Suprapubic skin (tissue), 4 donors: Measurements from ENCODE around the gene USP7. TPM values are rescaled to one million over a fixed set of nuclear protein-coding genes. Genes with fewer than 3 reads are reported as not detected.
A peak's percentile ranks its signal among the peaks of the same experiment; 100 is the strongest.

Experiments
- DNase-seq, 2 donors: peaks; one replicate each; pipeline ENCODE4 v3.0.0-alpha.2; 2019; ENCODE audit warnings: low spot score in 2 of 2
- H3K27ac ChIP-seq: fragments of 200-600 bp; sonication (generic); one replicate; pipeline ENCODE4 v1.5.1; 2019
- H3K27me3 ChIP-seq: fragments of 200-600 bp; sonication (generic); one replicate; pipeline ENCODE4 v1.5.1; 2019
- H3K36me3 ChIP-seq: fragments of 200-600 bp; sonication (generic); one replicate; pipeline ENCODE4 v1.5.1; 2019
- H3K4me1 ChIP-seq: fragments of 200-600 bp; sonication (generic); one replicate; pipeline ENCODE4 v1.5.1; 2019
- H3K4me3 ChIP-seq: fragments of 200-600 bp; sonication (generic); one replicate; pipeline ENCODE4 v1.5.1; 2019; ENCODE audit warnings: mild to moderate bottlenecking
- H3K9me3 ChIP-seq: fragments of 200-600 bp; sonication (generic); one replicate; pipeline ENCODE4 v1.5.1; 2019
- CTCF ChIP-seq, 2 donors: fragments of 200-600 bp in 1 of 2; fragments of 450-650 bp in 1 of 2; sonication (generic) in 1 of 2; IDR thresholded peaks; one replicate each; pipeline ENCODE4 v1.5.1; 2016 to 2019; ENCODE audit warnings: antibody characterized with exemption in 2 of 2, mild to moderate bottlenecking in 1 of 2, moderate library complexity in 1 of 2
- EP300 ChIP-seq: sonication (generic); formaldehyde crosslinking; IDR thresholded peaks from one replicate; pipeline ENCODE4 v1.6.1; 2017; ENCODE audit warnings: antibody characterized with exemption
- POLR2A ChIP-seq, 2 donors: fragments of 450-650 bp; IDR thresholded peaks; one replicate each; pipeline ENCODE4 v1.6.1; 2017; ENCODE audit warnings: antibody characterized with exemption in 2 of 2, mild to moderate bottlenecking in 2 of 2, moderate library complexity in 2 of 2
- POLR2AphosphoS5 ChIP-seq, 3 donors: sonication (generic); formaldehyde crosslinking; IDR thresholded peaks; one replicate each; pipeline ENCODE4 v1.6.1; 2017; ENCODE audit warnings: antibody characterized with exemption in 3 of 3
- whole genome bisulfite sequencing: methylation state at CpG from one replicate; pipeline ENCODE4 v1.1.5; 2018; 5-methylcytosine and 5-hydroxymethylcytosine counted together
- total RNA-seq, 4 donors: library from RNA; depleted of rRNA; stranded (reverse); fragments of >200 nt; gene quantifications; one replicate each; pipeline ENCODE4 v1.1.0, GENCODE V29; 2016

USP7 gene
- total RNA-seq, 4 donors from 2014 or later, result 94.7 to 135 (median 119) TPM

GRCh38 chr16:8885674-8886592 is 77.8 kb downstream of the USP7 start:
- Histone ChIP-seq H3K4me1 (peaks cover 18% of the 10 kb centered on the region), H3K36me3 (peaks cover 17% of the 10 kb centered on the region), H3K4me3 (no peak overlapping the region), H3K27me3 (peaks cover 6% of the 10 kb centered on the region), H3K9me3 (no peaks in the 10 kb centered on the region), H3K27ac (no peak overlapping the region)
- TF ChIP-seq EP300 (no peak), POLR2AphosphoS5 (IDR thresholded peaks at IDR 0.05) (no peak), CTCF (IDR thresholded peaks at IDR 0.05) (no peak), POLR2A (IDR thresholded peaks at IDR 0.05) (no peak)
- DNase-seq, result peak in 1 of 2 donors; percentile 59
- WGBS, result 10% methylated on average over 16 of the region's 20 CpGs

GRCh38 chr16:8882725-8883377 is 80.9 kb downstream of the USP7 start:
- no peaks in the 10 kb centered on the region for H3K9me3 ChIP-seq
- WGBS, result 90% methylated on average over 17 of the region's 17 CpGs
- no peak for DNase-seq
- H3K4me1 ChIP-seq, result peaks cover 30% of the 10 kb centered on the region
- no peak overlapping the region for H3K27ac ChIP-seq
- no peaks in the 10 kb centered on the region for H3K36me3 ChIP-seq
- H3K27me3 ChIP-seq, result peaks cover 6% of the 10 kb centered on the region
- no peak overlapping the region for H3K4me3 ChIP-seq
- no peak for TF ChIP-seq POLR2A (IDR thresholded peaks at IDR 0.05)
- no peak for TF ChIP-seq EP300
- no peak for TF ChIP-seq POLR2AphosphoS5 (IDR thresholded peaks at IDR 0.05)
- TF ChIP-seq CTCF (IDR thresholded peaks at IDR 0.05), result no peak

- Histone ChIP-seq H3K27me3 (peaks cover 6% of the 10 kb centered on the region), H3K36me3 (no peaks in the 10 kb centered on the region), H3K4me3 (no peak within 1 kb of the TSS), H3K27ac (no peak within 1 kb of the TSS), H3K9me3 (no peaks in the 10 kb centered on the region), H3K4me1 (peaks cover 30% of the 10 kb centered on the region)
- WGBS, result 82% methylated on average over 7 of the region's 10 CpGs
- TF ChIP-seq EP300 (no peak), CTCF (IDR thresholded peaks at IDR 0.05) (no peak), POLR2AphosphoS5 (IDR thresholded peaks at IDR 0.05) (no peak)
- no peak for DNase-seq
These were observed 81.6 kb downstream of the USP7 start, which contains the start of gene LITAFD for GRCh38 chr16:8882041-8882617. TSS of gene LITAFD (plus strand) at chr16:8882351. CDS start at chr16:8884356, 2,005 bp downstream.

GRCh38 chr16:8880839-8881510 is 82.7 kb downstream of the USP7 start:
- H3K27ac ChIP-seq, result no peak overlapping the region
- DNase-seq, result no peak
- H3K4me3 ChIP-seq, result no peak overlapping the region
- peaks cover 26% of the 10 kb centered on the region for H3K4me1 ChIP-seq
- peaks cover 6% of the 10 kb centered on the region for H3K27me3 ChIP-seq
- 95% methylated on average over 7 of the region's 8 CpGs for WGBS
- no peak for TF ChIP-seq POLR2A (IDR thresholded peaks at IDR 0.05)
- no peaks in the 10 kb centered on the region for H3K9me3 ChIP-seq
- no peaks in the 10 kb centered on the region for H3K36me3 ChIP-seq

- Histone ChIP-seq H3K9me3 (no peaks in the 10 kb centered on the region), H3K27me3 (no peaks in the 10 kb centered on the region), H3K36me3 (no peaks in the 10 kb centered on the region), H3K4me3 (no peak overlapping the region), H3K27ac (no peak overlapping the region), H3K4me1 (peaks cover 11% of the 10 kb centered on the region)
- WGBS, result 25% methylated on average over 6 of the region's 6 CpGs
- TF ChIP-seq CTCF (IDR thresholded peaks at IDR 0.05), result no peak
- TF ChIP-seq POLR2AphosphoS5 (IDR thresholded peaks at IDR 0.05), result no peak
- no peak for TF ChIP-seq EP300
- TF ChIP-seq POLR2A (IDR thresholded peaks at IDR 0.05), result no peak
- no peak for DNase-seq
These were observed 85.2 kb downstream of the USP7 start for GRCh38 chr16:8878523-8878911.
